Fibroblast of villous mesenchyme (primary cell): ENCODE results near the gene ZG16. TPM values are rescaled to one million over a fixed set of nuclear protein-coding genes. Genes with fewer than 3 reads are reported as not detected.
A peak's percentile ranks its signal among the peaks of the same experiment; 100 is the strongest.
"Not testable (repeated sequence)": the region's sequence is repeated elsewhere in the genome, so short reads cannot be mapped to it uniquely, and the experiment has no call there.

ENCODE experiments used
- DNase-seq: peaks from one replicate; pipeline ENCODE4 v3.0.0-alpha.2; 2010; ENCODE audit warnings: low read depth
- H3K4me3 ChIP-seq: 2 replicates; pipeline ENCODE4 v1.5.1; 2011; ENCODE audit warnings: low read depth, mild to moderate bottlenecking, low read length
- total RNA-seq: library from RNA; depleted of rRNA; stranded (reverse); fragments of >200 nt; gene quantifications from 2 replicates; pipeline ENCODE4 v1.2.3, GENCODE V29; 2012
- TF ChIP-seq, protein P1 (sequence below): IDR thresholded peaks from 2 replicates; pipeline ENCODE4 v1.5.1; 2012; ENCODE audit warnings: low read depth, mild to moderate bottlenecking, low read length; ENCODE audit not compliant: insufficient read depth

ZG16 gene
- total RNA-seq, 1 donor = not detected

DNA sequence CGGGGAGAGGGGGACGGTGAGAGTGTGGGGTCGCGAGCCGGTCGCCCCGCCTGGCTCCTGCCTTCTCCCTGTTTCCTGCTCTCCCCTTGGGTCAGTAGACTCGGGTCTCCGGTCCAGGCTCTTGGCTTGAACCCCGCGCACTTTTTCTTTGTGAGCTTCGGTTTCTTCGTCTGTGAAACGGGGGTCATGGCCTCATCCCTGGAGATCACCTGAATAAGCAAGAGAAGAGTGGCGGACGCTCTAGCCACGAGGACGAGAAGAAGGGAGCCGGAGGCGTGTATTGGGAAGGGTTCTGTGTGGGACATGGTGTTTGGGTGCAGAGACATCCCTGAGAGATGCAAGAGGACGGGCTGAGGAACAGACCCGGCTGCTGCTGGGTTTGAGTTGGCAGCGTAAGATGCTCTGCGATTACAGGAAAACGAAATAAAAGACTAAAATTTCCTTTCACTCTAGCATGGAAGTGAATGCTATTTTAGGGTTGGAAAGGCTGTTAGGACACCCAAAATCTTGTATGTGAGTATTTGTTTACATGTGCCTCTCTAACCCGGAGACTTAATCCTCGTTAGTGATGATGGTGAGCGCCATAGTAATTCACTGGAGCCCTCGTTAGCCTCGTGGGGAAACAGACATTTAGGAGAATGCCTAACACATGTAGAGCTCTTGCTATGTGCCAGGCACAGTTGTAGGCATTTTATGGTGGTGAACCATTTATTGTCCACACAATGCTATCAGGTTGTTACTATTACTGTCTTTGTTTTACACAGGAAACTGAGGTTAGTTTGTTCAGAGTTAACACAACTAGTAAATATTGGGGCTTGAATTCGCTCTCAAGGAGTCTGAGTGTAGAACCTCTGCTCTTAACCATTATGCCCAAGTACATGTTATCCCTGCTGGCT lies 13.1 kb downstream of the ZG16 start:
- H3K4me3 ChIP-seq = peak overlapping the region; percentile 76
- DNase-seq = no peak
- TF ChIP-seq, protein P1, sequence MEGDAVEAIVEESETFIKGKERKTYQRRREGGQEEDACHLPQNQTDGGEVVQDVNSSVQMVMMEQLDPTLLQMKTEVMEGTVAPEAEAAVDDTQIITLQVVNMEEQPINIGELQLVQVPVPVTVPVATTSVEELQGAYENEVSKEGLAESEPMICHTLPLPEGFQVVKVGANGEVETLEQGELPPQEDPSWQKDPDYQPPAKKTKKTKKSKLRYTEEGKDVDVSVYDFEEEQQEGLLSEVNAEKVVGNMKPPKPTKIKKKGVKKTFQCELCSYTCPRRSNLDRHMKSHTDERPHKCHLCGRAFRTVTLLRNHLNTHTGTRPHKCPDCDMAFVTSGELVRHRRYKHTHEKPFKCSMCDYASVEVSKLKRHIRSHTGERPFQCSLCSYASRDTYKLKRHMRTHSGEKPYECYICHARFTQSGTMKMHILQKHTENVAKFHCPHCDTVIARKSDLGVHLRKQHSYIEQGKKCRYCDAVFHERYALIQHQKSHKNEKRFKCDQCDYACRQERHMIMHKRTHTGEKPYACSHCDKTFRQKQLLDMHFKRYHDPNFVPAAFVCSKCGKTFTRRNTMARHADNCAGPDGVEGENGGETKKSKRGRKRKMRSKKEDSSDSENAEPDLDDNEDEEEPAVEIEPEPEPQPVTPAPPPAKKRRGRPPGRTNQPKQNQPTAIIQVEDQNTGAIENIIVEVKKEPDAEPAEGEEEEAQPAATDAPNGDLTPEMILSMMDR = no peak

DNA sequence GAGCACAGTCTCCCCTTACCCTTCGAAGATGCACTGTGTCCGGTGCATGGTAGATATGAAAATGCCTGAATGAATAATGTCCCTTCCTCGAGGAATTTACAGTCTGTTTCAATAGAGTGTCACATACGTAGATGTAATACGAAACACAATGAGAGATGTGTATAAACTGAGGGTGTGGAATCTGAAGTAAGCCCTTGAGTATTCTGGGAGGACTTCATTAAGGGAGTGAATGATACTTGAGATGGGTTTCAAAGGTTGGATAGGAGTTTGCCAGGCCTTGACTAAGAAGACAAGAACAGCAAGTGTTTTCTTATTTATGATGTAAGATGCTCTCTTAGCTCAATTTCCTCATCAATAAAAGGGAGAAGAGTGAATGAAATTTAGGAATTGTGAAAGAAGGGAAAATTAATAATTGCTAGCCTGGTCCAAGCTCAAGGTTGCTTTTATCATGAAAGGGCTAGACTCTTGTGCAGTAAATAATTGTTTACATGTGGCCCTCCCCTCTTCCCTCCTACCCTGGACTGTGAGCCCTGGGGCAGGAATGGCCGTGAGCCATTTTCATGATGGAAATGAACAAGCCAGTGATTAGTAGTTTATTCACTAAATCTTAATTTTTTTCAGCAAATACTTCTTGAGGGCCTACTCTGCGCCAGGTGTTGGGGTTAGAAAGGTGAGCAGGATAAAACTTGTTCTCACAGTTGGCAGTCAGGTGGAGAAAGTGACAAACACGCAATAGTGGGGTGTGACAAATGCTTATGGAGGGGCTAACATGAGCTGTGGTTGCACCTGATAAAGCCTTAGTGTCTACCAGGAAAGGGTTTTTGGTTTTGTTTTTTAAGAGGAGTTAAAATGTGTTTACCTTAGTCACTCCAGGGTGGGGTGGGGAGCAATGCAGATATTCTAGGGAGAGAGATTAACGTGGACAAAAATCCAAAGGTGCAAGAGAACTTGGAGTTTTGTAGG lies 14.1 kb downstream of the ZG16 start:
- TF ChIP-seq, protein P1 = no peak
- peak overlapping the region; percentile 76 for H3K4me3 ChIP-seq
- no peak for DNase-seq

DNA sequence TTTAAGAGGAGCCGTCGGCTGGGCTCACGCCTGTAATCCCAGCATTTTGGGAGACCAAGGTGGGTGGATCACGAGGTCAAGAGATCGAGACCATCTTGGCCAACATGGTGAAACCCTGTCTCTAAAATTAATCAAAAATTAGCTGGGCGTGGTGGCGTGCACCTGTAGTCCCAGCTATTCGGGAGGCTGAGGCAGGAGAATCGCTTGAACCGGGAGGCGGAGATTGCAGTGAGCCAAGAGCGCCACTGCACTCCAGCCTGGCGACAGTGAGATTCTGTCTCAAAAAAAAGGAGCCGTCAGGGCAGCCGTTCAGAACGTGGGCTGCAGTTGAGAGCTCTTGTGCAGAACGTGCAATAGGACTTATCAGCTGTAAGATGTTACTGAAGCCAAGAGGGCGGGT lies 15.1 kb downstream of the ZG16 start:
- not testable (repeated sequence) for H3K4me3 ChIP-seq, DNase-seq

DNA sequence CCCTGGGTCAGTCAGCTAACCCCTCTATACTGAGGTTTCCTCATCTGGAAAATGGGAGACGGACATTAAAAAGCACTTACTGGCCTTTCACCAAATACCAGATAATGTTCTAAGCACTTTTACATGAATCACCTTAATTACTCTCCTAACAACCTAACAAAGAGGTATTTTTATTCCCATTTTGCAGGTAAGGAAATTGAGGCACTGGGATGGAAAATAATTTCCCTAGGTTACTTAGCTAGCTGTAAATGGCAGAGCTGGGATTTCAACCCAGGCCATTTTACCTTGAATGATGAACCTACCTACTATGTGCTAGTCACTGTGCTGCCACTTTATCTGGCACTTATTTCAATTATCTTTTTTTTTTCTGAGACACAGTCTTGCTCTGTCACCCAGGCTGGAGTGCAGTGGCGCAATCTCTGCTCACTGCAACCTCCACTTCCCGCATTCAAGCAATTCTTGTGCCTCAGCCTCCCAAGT lies 16.2 kb downstream of the ZG16 start:
- no peak overlapping the region for H3K4me3 ChIP-seq
- DNase-seq = no peak
- TF ChIP-seq, protein P1 = no peak

DNA sequence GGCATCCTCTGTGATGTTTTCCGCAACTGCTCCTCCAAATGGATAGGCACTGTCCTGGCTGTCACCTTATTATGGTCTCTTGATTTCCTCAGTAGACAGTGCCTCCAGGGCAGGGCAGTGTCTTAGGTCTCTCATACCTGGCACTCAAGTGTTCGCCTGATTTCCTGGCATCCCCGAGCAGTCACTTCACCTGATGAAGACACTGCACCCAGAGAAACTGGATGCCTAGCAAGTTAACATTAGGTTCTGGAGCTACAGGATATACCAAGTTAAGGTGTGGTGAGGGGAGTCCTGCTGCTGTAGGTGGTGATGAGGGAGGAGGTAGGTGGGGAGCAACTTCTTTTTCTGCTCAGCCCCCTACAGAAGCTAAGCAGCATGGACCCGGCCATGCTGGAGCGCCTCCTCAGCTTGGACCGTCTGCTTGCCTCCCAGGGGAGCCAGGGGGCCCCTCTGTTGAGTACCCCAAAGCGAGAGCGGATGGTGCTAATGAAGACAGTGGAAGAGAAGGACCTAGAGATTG lies 24.4 kb downstream of the ZG16 start:
- no peak overlapping the region for H3K4me3 ChIP-seq
- no peak for DNase-seq
- TF ChIP-seq, protein P1 = no peak

DNA sequence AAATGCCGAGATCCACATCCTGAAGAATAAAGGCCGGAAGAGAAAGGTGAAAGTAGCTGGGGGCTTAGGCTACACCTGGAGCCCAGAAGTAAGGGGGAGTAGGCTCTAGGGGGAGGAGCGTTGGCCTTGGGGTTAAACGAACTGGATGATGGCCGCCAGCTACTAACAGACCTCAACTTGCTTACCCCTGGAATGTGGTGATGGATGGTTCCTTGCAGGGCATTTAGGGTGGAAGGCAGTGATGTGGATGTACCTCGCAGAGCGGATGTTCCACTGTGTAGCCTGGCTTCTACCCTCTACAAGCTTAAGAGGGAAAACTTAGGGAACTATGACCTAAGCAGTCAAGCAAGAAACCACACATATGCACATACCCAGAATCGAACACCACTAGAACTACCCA lies 26.0 kb downstream of the ZG16 start:
- TF ChIP-seq, protein P1 = no peak
- no peak overlapping the region for H3K4me3 ChIP-seq
- DNase-seq = no peak
